A673 (cell line): Measurements from ENCODE around the gene ST3GAL2. TPM values are rescaled to one million over a fixed set of nuclear protein-coding genes. Genes with fewer than 3 reads are reported as not detected.

ENCODE experiments used
- BruUV-seq: library from RNA; stranded (reverse); fragments of 400-500 nt; replicated peaks from 2 replicates; lab custom pipeline; 2021; lab: Mats Ljungman, UMichigan
- CTCF ChIA-PET: fragments of 300-600 bp; sonication (Branson Sonifier 250); formaldehyde crosslinking; loops from one replicate; lab custom pipeline; 2022; ENCODE audit warnings: antibody characterized with exemption; lab: Charles Lee
- POLR2A ChIA-PET: fragments of 300-600 bp; sonication (Branson Sonifier 250); formaldehyde crosslinking; loops from one replicate; lab custom pipeline; 2022; ENCODE audit warnings: antibody characterized with exemption; ENCODE audit not compliant: low non-redundant PET; lab: Charles Lee
- DNase-seq: peaks from one replicate; pipeline ENCODE4 v3.0.0-alpha.2; 2015; ENCODE audit warnings: low spot score
- H3K27ac ChIP-seq: fragments of 200-600 bp; sonication (generic); 2 replicates; pipeline ENCODE4 v1.5.1; 2016; ENCODE audit warnings: mixed run types, low read depth, mild to moderate bottlenecking, mixed read lengths, antibody characterized with exemption, low read length; ENCODE audit not compliant: poor library complexity, severe bottlenecking
- H3K27me3 ChIP-seq: fragments of 200-600 bp; sonication (generic); replicated peaks from 2 replicates; pipeline ENCODE4 v1.6.1; 2017; ENCODE audit warnings: mixed run types, low read depth, mild to moderate bottlenecking, mixed read lengths, antibody characterized with exemption, low read length; ENCODE audit not compliant: insufficient read depth, poor library complexity
- H3K36me3 ChIP-seq: fragments of 200-600 bp; sonication (generic); 2 replicates; pipeline ENCODE4 v1.6.1; 2016; ENCODE audit warnings: mixed run types, mild to moderate bottlenecking, mixed read lengths, antibody characterized with exemption, low read length; ENCODE audit not compliant: insufficient read depth, poor library complexity, severe bottlenecking
- H3K4me1 ChIP-seq: fragments of 200-600 bp; sonication (generic); 2 replicates; pipeline ENCODE4 v1.6.1; 2017; ENCODE audit warnings: mixed run types, mild to moderate bottlenecking, mixed read lengths, antibody characterized with exemption, low read length; ENCODE audit not compliant: insufficient read depth, poor library complexity, severe bottlenecking
- H3K4me3 ChIP-seq: fragments of 200-600 bp; sonication (generic); 2 replicates; pipeline ENCODE4 v1.5.1; 2016; ENCODE audit warnings: low read depth, mixed run types, mild to moderate bottlenecking, mixed read lengths, low read length; ENCODE audit not compliant: poor library complexity, severe bottlenecking
- H3K9me3 ChIP-seq: fragments of 200-600 bp; sonication (generic); 2 replicates; pipeline ENCODE4 v1.6.1; 2016; ENCODE audit warnings: mixed run types, low read depth, mild to moderate bottlenecking, mixed read lengths, antibody characterized with exemption, low read length; ENCODE audit not compliant: poor library complexity, severe bottlenecking
- CTCF ChIP-seq: fragments of 300-800, 200-600 bp; sonication (generic); conservative IDR thresholded peaks from 2 replicates; pipeline ENCODE4 v1.5.1; 2017; ENCODE audit warnings: low read depth, mild to moderate bottlenecking, antibody characterized with exemption, low read length, moderate library complexity, mixed read lengths
- EZH2 ChIP-seq: fragments of 200-600 bp; sonication (generic); IDR thresholded peaks from 2 replicates; pipeline ENCODE4 v1.6.1; 2017; ENCODE audit warnings: borderline replicate concordance, low read depth, mild to moderate bottlenecking, mixed read lengths, antibody characterized with exemption, low read length; ENCODE audit not compliant: poor library complexity, severe bottlenecking
- intact Hi-C: fragments of 100-400 bp; cut with micrococcal nuclease; formaldehyde crosslinking; loops from one replicate; pipeline ENCODE4 v1.10.0; 2022; ENCODE audit not compliant: unreplicated experiment
- total RNA-seq: library from RNA; stranded (reverse); gene quantifications from 2 replicates; pipeline ENCODE4 v1.2.3, GENCODE V29; 2021

Gene ST3GAL2
- total RNA-seq, 1 experiment from 2014 or later, result 26.5 TPM

DNA sequence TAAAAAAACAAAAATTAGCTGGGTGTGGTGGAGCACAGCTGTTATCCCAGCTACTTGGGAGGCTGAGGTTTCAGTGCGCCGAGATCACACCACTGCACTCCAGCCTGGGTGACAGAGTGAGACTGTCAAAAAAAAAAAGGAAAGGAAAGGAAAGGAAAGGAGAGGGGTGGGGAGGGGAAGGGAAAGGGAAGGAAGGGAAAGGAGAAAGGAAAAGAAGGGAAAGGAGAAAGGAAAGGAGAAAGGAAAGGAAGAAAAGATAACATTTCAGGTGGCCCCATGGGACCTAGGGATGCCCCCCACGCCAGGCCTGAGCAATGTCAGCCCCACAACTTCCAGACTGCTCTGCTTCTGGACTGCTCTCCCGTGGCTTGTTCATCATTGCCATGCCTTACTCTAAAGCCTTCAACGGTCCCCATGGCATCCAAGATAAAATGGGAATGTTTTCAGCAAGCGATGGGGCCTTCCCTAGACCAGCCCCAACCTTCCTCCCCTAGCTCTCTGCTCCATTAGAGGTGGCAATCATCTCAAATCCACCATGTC lies 55.4 kb downstream of the ST3GAL2 start:
- CTCF ChIA-PET, result no interaction called here

DNA sequence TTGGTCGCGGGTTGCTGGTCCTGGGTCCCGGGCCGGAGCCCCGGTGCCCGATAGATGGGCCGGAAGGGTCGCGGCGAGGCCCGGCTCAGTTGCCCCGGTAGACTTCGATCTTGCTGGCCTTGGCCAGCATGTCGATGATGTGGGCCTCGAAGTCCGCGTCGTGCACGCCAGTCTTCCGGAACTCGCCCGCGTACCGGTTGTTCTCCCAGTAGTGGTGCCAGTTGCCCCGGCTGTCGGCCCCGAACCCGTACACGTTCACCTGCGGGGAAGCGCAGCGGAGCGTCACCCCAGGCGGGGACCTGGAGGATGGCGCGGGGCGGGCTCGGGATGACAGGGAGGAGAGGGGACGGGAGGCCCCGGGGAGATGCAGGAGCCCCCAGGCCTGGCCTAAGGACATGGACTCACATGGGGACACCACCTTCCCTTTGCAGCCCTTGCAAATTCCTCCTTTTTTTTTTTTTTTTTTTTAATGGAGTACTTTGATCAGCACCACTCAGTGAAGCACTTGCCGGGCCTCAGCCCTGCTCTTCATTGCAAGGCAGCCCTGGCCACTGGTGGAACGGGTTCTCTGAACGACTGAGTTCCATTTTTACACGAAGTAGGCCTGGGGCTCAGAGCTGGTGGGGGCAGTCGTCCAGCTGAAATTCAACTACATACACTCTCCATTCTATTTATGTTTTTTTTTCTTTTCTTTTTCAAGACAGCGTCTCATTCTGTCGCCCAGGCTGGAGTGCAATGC lies 57.1 kb downstream of the ST3GAL2 start:
- Histone ChIP-seq H3K9me3 (no peaks in the 10 kb centered on the region), H3K4me3 (peak overlapping the region; percentile 87), H3K36me3 (peaks cover 15% of the 10 kb centered on the region), H3K27ac (no peak overlapping the region), H3K27me3 (no peaks in the 10 kb centered on the region), H3K4me1 (peaks cover 6% of the 10 kb centered on the region)
- intact Hi-C loops, result loop anchor here (2.0 kb wide), 2 partner anchors 57 to 141 kb away; partner anchors contain the start of genes COG4, SF3B3 and ST3GAL2
- DNase-seq, result no peak
- no TSS peak for BruUV-seq
- ChIA-PET POLR2A (interaction anchor here (0.6 kb wide), 1 partner anchor 192 kb away, joined by 3 read pairs; no protein-coding TSS in a partner anchor), CTCF (no interaction called here)
- TF ChIP-seq CTCF, result no peak
- TF ChIP-seq EZH2, result no peak

More for the DNA sequence above, 55.4 kb downstream of the ST3GAL2 start:
- H3K27me3 ChIP-seq, result no peaks in the 10 kb centered on the region
- TF ChIP-seq EZH2, result no peak
- no peak for TF ChIP-seq CTCF
- intact Hi-C loops, result no loop called here
- no peak overlapping the region for H3K4me3 ChIP-seq
- peaks cover 6% of the 10 kb centered on the region for H3K4me1 ChIP-seq
- peaks cover 16% of the 10 kb centered on the region for H3K36me3 ChIP-seq
- DNase-seq, result no peak
- no peak overlapping the region for H3K27ac ChIP-seq
- POLR2A ChIA-PET, result no interaction called here
- H3K9me3 ChIP-seq, result no peaks in the 10 kb centered on the region
- no TSS peak for BruUV-seq

GRCh38 chr16:70380919-70381603 lies 57.8 kb downstream of the ST3GAL2 start:
- intact Hi-C loops, result loop anchor here (2.0 kb wide), 2 partner anchors 58 to 142 kb away; partner anchors contain the start of genes COG4, SF3B3 and ST3GAL2
- Histone ChIP-seq H3K4me1 (peaks cover 6% of the 10 kb centered on the region), H3K9me3 (no peaks in the 10 kb centered on the region), H3K4me3 (peak overlapping the region; percentile 87), H3K36me3 (peaks cover 15% of the 10 kb centered on the region), H3K27ac (peak overlapping the region; percentile 91), H3K27me3 (no peaks in the 10 kb centered on the region)
- TF ChIP-seq EZH2 (no peak), CTCF (0 out of 2 replicates have a peak, but pooled peaks have one; percentile 30)
- peak; percentile 99 for DNase-seq
- POLR2A ChIA-PET, result interaction anchor here (0.6 kb wide), 1 partner anchor 193 kb away, joined by 3 read pairs; no protein-coding TSS in a partner anchor
- TSS peak; percentile 68 for BruUV-seq
- CTCF ChIA-PET, result no interaction called here
